GM21390 (cell line): ENCODE data around the gene CCDC150.
"Not testable (repeated sequence)": the region's sequence is repeated elsewhere in the genome, so short reads cannot be mapped to it uniquely, and the experiment has no call there.

Source experiments
- ATAC-seq: cut with Tn5 transposase; IDR thresholded peaks from one replicate; pipeline ENCODE4 v1.9.1; 2021; ENCODE audit not compliant: unreplicated experiment

The CCDC150 gene

GRCh38 chr2:196639180-196640030 lies at the start of gene CCDC150:
CCDC150 (plus strand) TSS chr2:196639715; CDS start chr2:196639767, 52 bp downstream.
- peak; percentile 100 for ATAC-seq

GRCh38 chr2:196590286-196590685 lies 49.2 kb upstream of the CCDC150 start:
- ATAC-seq, result no peak

- ATAC-seq, result no peak
Observed at GRCh38 chr2:196591004-196591403, 48.5 kb upstream of the CCDC150 start.

DNA sequence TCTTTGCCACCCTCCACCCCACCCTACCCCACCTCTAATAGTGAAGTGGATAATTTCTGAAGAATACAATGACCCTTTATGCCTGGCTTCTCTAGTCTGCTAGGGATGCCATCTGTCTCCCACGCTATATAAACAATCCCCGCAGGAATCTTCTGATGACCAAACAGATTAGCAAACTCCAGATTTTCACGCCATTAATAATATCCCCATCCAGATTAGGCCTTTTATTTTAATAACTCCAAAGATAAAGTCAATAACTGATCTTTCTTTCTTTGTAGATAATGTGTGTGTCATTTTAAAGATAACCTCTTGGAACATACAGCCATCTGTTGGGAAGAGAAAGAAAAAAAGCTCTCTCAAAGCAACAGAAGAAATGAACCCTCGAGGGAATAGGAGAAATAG lies 47.9 kb upstream of the CCDC150 start:
- ATAC-seq, result no peak

- ATAC-seq, result peak; percentile 7
Observed at GRCh38 chr2:196592331-196592910, 47.1 kb upstream of the CCDC150 start.

GRCh38 chr2:196592911-196593881 lies 46.3 kb upstream of the CCDC150 start, which contains the start of gene HECW2:
HECW2 (minus strand) TSS chr2:196593554.
- peak; percentile 76 for ATAC-seq

DNA sequence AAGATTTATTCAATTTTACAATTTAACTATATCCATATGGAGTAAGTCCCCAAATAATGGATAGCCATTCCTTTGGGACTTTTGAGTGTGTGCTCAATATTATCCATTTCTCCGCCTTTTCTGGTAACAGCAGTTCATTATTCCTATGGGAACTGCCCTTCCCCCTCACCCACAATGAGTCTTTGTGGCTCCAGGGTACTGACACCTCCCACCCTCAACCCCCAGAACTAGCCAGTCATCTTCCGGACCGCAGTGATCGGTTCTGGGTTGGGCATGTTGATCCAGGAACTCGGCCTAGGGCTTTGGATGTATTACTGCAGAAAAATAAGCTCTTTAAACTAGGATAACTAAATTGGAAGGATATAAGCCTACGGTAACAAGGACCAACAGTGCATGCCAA lies 45.4 kb upstream of the CCDC150 start:
- ATAC-seq, result no peak

- no peak for ATAC-seq
Observed at GRCh38 chr2:196597531-196597930, 42.0 kb upstream of the CCDC150 start.

DNA sequence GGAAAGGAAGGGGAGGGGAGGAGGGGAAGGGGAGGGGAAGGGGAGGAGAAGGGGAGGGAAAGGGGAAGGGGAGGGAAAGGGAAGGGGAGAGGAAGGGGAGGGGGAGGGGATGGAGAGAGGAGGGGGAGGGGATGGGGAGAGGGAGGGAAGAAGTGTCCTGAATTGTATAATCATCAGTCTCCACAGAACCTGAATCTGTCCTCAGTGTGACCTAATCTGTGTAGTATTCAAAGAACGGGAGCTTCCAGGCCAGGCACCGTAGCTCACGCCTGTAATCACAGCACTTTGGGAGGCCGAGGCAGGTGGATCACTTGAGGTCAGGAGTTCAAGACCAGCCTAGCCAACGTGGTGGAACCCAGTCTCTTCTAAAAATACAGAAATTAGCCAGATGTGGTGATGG lies 41.1 kb upstream of the CCDC150 start:
- no peak for ATAC-seq

DNA sequence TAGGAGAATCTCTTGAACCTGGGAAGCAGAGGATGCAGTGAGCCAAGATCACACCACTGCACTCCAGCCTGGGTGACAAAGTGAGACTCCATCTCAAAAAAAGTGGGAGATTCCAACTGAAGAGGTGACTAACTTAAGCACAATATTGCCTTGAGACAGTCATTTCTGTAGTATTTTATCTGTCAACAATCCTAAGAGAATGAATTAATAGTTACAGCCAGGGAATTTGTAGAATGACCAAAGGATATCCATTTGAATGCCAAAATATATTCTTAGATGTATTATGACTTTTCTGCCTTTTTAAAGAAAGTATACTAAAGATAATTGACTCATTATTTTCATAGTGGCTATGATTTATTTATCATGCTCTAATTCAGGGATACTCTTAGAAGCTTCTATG lies 40.7 kb upstream of the CCDC150 start:
- ATAC-seq, result no peak

DNA sequence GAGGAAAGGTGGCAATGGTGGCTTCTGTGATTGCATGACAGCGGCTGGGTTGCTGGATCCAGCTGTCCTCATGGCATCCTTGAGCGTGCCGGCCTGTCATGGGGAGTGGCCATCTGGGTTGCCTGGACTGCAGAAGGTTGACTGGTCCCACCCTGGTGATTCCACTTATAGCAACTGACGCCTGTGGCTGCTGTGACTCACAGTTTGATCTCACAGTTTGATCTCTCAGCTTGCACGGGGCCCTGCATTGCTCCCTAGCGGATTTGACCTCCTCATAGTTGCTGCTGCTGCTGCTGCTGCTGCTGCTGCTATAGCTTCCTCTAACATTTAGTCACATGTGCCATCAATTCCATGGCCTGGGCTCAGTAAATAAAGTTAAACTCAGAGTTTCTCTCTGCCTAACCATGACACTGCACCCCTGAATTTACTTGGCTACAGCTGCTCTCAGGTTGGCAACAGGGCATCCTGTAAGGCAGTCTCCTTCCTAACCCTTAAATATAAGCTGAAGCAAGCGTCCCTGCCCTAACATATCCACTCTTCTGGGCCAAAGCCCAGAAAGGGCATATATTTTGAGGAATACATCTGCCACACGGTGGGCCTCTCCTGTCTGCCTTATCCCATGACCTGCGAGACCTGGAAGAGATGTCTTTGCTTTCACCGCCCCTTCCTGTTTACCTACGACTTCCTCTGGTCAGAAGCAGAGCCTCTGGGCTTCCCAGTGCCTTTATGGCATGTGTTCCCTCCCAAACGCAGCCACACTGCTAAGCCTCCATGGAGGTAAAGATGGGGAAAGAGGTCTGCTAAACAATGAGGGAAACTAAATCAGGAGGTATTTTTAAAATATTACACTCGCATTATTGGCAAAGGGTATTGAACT lies 37.8 kb upstream of the CCDC150 start:
- ATAC-seq, result no peak

DNA sequence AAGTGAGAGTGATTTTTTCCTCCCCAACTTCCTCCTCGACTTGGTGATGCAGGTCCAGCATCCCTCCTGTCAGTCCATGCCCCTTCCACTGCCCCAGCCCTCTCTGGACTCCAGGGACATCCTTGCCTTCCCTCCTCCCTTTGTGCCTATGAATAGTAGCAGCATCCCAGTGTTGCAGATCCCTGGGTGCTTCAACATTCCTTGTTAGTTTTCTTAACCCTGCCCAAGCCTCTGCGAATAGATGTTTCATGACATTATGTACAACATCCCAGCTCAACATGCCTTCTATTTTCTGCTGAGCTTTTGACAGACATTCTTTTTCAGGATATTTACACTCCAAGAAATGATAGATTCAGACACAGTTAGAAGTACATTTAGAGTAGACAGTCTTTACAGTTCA lies 35.3 kb upstream of the CCDC150 start:
- no peak for ATAC-seq

GRCh38 chr2:196606516-196606915 lies 33.0 kb upstream of the CCDC150 start:
- no peak for ATAC-seq

DNA sequence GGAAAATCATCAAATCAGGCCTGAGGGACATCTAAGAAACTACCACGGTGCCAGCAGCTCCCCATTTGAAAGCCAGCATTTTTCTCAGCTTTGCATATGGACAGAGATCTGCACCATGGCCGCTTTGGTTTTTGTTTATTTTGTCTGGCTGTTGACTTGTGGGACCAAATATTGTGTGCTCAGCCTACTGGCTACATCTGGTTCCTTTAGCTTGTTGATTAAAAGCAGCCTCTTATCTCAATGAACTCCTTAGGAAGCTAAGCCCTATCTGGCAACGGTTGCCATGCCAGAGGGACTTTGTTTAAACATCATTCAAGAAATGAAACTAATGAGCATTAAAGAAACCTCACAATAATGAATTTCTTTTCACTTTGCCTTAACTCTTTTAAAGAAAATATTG lies 32.4 kb upstream of the CCDC150 start:
- ATAC-seq, result no peak

DNA sequence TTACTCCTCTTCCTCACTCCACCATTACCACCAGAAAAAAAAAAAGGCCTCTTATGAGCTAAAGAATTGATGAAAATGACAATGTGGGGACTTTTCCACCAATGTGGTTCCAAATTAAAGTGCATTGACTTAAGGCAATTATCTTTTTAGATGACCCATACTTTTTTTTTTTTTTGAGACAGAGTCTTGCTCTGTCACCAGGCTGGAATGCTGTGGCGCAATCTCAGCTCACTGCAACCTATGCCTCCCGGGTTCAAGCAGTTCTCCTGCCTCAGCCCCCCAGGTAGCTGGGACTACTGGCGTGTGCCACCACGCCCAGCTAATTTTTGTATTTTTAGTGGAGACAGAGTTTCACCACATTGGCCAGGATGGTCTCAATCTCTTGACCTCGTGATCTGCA lies 31.6 kb upstream of the CCDC150 start:
- not testable (repeated sequence) for ATAC-seq

- ATAC-seq, result no peak
Observed at GRCh38 chr2:196609806-196610205, 29.7 kb upstream of the CCDC150 start.

DNA sequence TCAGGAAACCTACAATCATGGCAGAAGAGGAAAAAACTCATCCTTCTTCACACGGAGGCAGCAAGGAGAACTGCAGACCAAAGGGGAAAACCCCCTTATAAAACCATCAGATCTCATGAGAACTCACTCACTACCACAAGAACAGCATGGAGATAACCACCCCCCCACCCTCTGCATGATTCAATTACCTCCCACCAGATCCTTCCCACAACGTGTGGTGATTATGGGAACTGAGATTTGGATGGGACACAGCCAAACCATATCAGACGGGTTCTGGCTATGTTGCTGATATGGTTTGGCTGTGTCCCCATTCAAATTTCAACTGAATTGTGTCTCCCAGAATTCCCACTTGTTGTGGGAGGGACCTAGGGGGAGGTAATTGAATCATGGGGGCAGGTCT lies 28.7 kb upstream of the CCDC150 start:
- no peak for ATAC-seq

- no peak for ATAC-seq
Observed at GRCh38 chr2:196613302-196613701, 26.2 kb upstream of the CCDC150 start.

DNA sequence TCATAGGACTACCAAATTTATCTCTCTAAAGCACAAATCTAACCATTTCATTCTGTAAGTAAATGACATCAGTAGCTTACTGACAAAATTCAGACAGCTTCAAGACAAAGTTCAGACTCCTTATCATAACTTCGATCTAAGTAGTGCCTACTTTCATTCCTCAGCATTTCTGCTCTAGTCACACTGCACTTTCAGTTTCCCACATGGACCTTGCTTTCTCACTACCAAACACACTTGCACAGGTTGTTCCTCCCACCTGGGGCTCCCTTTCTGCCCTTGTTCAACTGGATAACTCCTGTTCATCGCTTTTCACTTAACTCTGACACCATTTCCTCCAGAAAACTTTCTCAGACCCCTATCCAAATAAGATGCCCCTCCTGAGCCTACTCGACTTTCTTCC lies 22.1 kb upstream of the CCDC150 start:
- ATAC-seq, result no peak

DNA sequence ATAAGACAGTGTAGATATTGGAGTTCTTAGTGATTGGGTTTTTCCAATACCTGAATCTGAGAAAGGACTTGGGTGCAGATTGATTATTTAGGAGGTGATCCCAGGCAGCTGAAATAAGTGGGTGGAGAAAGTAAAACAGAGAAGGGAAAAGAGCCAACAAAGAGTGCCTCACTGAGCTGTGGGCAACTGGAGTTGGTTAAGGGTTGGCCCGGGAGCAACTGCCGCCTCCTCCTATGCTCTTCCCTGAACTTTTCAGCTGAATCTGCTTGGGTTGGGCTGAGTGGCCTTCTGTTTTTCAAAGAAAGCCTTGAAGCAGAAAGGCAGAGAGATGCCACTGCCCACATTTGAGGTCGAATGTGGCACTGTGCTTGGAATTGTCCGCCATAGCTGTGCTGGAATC lies 20.9 kb upstream of the CCDC150 start:
- no peak for ATAC-seq
